ENCODE measurements around the gene NLRX1. TPM values are rescaled to one million over a fixed set of nuclear protein-coding genes. Genes with fewer than 3 reads are reported as not detected.

Gene NLRX1
- total RNA-seq, 1 experiment from 2014 or later: 6.7 TPM

GRCh38 chr11:119147604-119148333 lies 20.8 kb upstream of the NLRX1 start:
- H3K4me1 Mint-ChIP-seq (ENCODE audit: low read depth, unreplicated experiment): no peaks in the 10 kb centered on the region
- intact Hi-C loops (cut with micrococcal nuclease; ENCODE audit: unreplicated experiment): no loop called here
- peaks cover 50% of the 10 kb centered on the region for H3K27me3 Mint-ChIP-seq (ENCODE audit: unreplicated experiment)
- no peak for TF ChIP-seq CTCF (IDR thresholded peaks at IDR 0.05; ENCODE audit: unreplicated experiment)
- CTCF ChIA-PET: interaction anchor here (0.9 kb wide), 1 partner anchor 21 kb away, joined by 3 read pairs; the partner anchor contains the start of gene NLRX1
- no TSS peak for BruUV-seq (replicated peaks)
- H3K36me3 Mint-ChIP-seq (ENCODE audit: insufficient read depth, unreplicated experiment): peaks cover 6% of the 10 kb centered on the region
- no peak overlapping the region for H3K27ac Mint-ChIP-seq (ENCODE audit: unreplicated experiment)
- DNase-seq: no peak
- peak overlapping the region; percentile 56 for H3K4me3 Mint-ChIP-seq (ENCODE audit: low read depth, unreplicated experiment)
- no peaks in the 10 kb centered on the region for H3K9me3 Mint-ChIP-seq (ENCODE audit: low read depth, unreplicated experiment)

GRCh38 chr11:119148720-119149017 lies 19.9 kb upstream of the NLRX1 start:
- DNase-seq: no peak
- Mint-ChIP-seq H3K4me3 (ENCODE audit: low read depth, unreplicated experiment) (peak overlapping the region; percentile 56), H3K27me3 (ENCODE audit: unreplicated experiment) (peaks cover 59% of the 10 kb centered on the region), H3K4me1 (ENCODE audit: low read depth, unreplicated experiment) (no peaks in the 10 kb centered on the region), H3K36me3 (ENCODE audit: insufficient read depth, unreplicated experiment) (peaks cover 6% of the 10 kb centered on the region), H3K27ac (ENCODE audit: unreplicated experiment) (no peak overlapping the region), H3K9me3 (ENCODE audit: low read depth, unreplicated experiment) (no peaks in the 10 kb centered on the region)
- intact Hi-C loops (cut with micrococcal nuclease; ENCODE audit: unreplicated experiment): no loop called here
- no peak for TF ChIP-seq CTCF (IDR thresholded peaks at IDR 0.05; ENCODE audit: unreplicated experiment)
- no TSS peak for BruUV-seq (replicated peaks)
- CTCF ChIA-PET: interaction anchor here (0.9 kb wide), 1 partner anchor 20 kb away, joined by 3 read pairs; the partner anchor contains the start of gene NLRX1

- intact Hi-C loops (cut with micrococcal nuclease; ENCODE audit: unreplicated experiment): no loop called here
- DNase-seq: no peak
- Mint-ChIP-seq H3K9me3 (ENCODE audit: low read depth, unreplicated experiment) (no peaks in the 10 kb centered on the region), H3K36me3 (ENCODE audit: insufficient read depth, unreplicated experiment) (peaks cover 6% of the 10 kb centered on the region), H3K27ac (ENCODE audit: unreplicated experiment) (no peak within 1 kb of the TSS), H3K4me1 (ENCODE audit: low read depth, unreplicated experiment) (no peaks in the 10 kb centered on the region), H3K4me3 (ENCODE audit: low read depth, unreplicated experiment) (peak within 1 kb of the TSS; percentile 56), H3K27me3 (ENCODE audit: unreplicated experiment) (peaks cover 64% of the 10 kb centered on the region)
- CTCF ChIA-PET: interaction anchor here (0.9 kb wide), 1 partner anchor 20 kb away, joined by 3 read pairs; the partner anchor contains the start of gene NLRX1
- TF ChIP-seq CTCF (IDR thresholded peaks at IDR 0.05; ENCODE audit: unreplicated experiment): no peak
- BruUV-seq (replicated peaks): no TSS peak
Observed at GRCh38 chr11:119149018-119149785, 19.3 kb upstream of the NLRX1 start, which contains the start of gene ABCG4. Gene ABCG4 (plus strand): TSS chr11:119149052. CDS start chr11:119149966, 914 bp downstream.

- Mint-ChIP-seq H3K9me3 (ENCODE audit: low read depth, unreplicated experiment) (no peaks in the 10 kb centered on the region), H3K27ac (ENCODE audit: unreplicated experiment) (no peak overlapping the region), H3K4me1 (ENCODE audit: low read depth, unreplicated experiment) (no peaks in the 10 kb centered on the region), H3K27me3 (ENCODE audit: unreplicated experiment) (peaks cover 69% of the 10 kb centered on the region), H3K36me3 (ENCODE audit: insufficient read depth, unreplicated experiment) (peaks cover 6% of the 10 kb centered on the region), H3K4me3 (ENCODE audit: low read depth, unreplicated experiment) (peak overlapping the region; percentile 56)
- intact Hi-C loops (cut with micrococcal nuclease; ENCODE audit: unreplicated experiment): no loop called here
- BruUV-seq (replicated peaks): no TSS peak
- DNase-seq: no peak
- no peak for TF ChIP-seq CTCF (IDR thresholded peaks at IDR 0.05; ENCODE audit: unreplicated experiment)
- CTCF ChIA-PET: no interaction called here
Observed at GRCh38 chr11:119149786-119150275, 18.7 kb upstream of the NLRX1 start.

All from Calu3 (cell line).